Skin epidermis (tissue), 12 donors: Measurements from ENCODE around the gene PNPLA2.
A peak's percentile ranks its signal among the peaks of the same experiment; 100 is the strongest.

ENCODE experiments used
- H3K27ac ChIP-seq, 21 experiments: fragments of 200-600 bp; sonication (generic) in 11 of 21; one replicate each; pipeline ENCODE4 v1.5.0; 2020; ENCODE audit warnings: mild to moderate bottlenecking in 3 of 21, inconsistent platforms in 2 of 21, moderate library complexity in 2 of 21
- H3K4me3 ChIP-seq, 7 experiments: fragments of 200-600 bp; sonication (generic) in 2 of 7; one replicate each; pipeline ENCODE4 v1.5.0; 2020; ENCODE audit warnings: inconsistent platforms in 2 of 7, mild to moderate bottlenecking in 2 of 7, moderate library complexity in 1 of 7

The PNPLA2 gene

DNA sequence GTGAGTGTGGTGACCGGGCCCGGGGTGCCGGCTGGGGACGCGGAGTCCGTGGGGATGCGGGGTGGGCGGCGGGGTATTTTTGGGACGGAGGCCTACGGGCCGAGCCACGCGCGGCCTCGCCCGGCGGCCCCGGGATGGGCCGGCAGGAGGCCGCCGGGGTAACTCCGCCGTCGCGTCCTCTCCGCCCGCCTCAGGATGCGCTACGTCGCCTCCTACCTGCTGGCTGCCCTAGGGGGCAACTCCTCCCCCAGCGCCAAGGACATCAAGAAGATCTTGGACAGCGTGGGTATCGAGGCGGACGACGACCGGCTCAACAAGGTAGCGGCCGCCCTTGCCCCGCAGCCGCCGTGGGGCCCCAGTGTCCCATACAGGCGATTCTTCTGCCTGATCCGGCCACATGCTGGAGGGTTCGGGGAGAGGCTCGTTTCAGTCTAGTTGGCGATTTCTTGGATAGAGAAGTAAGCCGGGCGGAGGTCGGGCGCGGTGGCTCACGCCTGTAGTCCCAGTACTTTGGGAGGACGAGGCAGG, 8.6 kb upstream of the PNPLA2 start:
- Histone ChIP-seq H3K4me3 (peak overlapping the region; percentile 84 to 99 (median 96)), H3K27ac (peak overlapping the region; percentile 37 to 100 (median 98))

DNA sequence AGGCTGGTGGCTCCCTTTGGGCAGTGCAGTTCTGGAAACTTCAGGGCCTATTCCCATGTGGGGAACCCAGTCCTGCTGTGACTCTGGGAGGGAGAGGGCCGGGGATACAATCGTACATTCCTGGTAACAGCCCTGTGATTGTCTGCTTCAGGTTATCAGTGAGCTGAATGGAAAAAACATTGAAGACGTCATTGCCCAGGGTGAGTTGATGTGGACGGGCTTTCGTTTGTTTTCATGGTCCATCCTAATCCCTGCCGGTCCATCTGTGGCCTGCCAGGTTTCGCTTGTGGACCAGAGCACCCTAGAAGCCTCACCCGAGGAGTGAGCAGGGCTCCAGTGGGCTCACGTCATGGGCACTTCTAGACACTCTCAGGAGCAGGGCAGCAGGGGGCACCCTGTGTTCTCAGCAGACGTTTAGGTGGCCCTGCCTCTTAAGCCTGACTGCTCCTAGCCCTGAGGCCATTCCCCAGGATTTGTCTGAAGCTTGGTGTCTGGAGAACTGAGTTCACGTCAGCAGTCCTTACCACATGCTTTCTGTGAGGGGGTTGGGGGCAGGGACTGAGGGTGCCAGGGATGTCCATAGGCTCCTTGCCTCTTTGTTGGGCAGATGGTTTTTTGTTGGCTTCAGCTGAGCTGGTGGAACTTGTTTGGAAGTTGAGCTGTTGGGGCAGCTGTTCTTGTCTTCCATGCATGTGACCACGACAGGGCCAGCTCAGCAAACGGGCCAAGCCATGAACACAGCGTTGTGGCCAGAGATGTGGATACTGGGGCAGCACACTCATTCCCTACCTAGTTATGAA, 7.1 kb upstream of the PNPLA2 start:
- peak overlapping the region in 2 of 7 experiments; percentile 84 to 95 for H3K4me3 ChIP-seq
- H3K27ac ChIP-seq, result peak overlapping the region in 8 of 21 experiments; percentile 2 to 100 (median 95)

DNA sequence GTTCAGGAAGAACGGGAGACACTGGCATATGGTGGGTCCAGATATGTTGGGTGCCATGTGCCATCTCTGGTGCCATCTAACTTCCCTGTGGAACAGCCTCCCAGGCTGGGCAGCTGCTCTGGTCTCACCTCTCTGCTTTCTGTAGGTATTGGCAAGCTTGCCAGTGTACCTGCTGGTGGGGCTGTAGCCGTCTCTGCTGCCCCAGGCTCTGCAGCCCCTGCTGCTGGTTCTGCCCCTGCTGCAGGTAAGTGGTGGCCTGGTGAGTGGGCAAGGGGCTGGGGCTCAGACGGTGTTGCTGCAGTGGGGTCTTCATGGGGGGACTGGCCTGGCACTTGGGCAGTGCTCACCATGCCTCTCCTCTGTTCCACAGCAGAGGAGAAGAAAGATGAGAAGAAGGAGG, 6.3 kb upstream of the PNPLA2 start:
- peak overlapping the region in 2 of 21 experiments; percentile 34 to 98 for H3K27ac ChIP-seq
- no peak overlapping the region for H3K4me3 ChIP-seq

DNA sequence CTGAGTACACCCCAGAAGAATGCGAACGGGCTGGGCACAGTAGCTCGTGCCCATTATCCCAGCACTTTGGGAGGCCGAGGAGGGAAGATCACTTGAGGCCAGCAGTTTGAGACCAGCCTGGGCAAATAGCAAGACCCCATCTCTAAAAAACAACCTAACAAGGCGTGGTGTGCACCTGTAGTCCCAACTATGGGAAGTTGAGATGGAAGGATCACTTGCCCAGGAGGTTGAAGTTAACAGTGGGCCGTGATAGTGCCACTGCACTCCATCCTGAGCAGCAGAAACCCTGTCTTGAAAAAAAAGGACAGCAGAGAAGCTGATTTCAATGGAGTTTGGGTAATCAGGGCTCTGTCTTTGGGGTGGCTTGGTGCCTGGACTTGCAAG, 5.7 kb upstream of the PNPLA2 start:
- Histone ChIP-seq H3K4me3 (no peak overlapping the region), H3K27ac (peak overlapping the region in 1 of 21 experiments; percentile 13)

DNA sequence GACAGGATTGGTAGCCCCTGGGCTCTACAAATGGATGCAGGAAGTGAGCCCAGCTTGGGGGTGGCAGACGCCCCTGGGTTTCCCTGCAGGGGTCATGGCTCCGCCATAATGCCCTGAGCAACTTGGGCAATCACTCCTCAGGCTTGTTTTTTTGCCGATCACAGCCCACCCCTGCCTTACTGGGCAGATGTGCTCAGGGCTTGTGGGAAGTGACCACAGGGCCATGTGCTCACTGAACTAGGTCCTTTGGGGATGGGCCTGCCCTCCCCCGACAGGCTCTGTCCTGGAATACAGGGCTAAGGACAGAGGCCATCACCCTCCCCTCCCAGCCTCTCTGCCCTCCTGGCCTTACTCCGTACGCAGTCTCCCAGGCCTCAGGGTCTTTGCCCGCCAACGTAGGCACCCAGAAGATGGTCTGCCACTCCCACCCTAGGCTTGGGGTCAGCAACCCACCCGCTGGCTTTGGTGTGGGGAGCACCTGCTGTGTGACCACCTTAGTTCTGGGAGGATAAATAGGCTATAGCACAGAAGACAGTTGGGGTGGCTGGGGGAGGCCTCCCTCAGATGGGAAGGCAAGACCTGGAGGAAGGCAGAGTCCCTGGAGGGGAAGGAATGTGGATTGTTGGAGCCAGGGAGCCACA, 5.1 kb upstream of the PNPLA2 start:
- H3K4me3 ChIP-seq, result no peak overlapping the region
- H3K27ac ChIP-seq, result peak overlapping the region in 1 of 21 experiments; percentile 13

DNA sequence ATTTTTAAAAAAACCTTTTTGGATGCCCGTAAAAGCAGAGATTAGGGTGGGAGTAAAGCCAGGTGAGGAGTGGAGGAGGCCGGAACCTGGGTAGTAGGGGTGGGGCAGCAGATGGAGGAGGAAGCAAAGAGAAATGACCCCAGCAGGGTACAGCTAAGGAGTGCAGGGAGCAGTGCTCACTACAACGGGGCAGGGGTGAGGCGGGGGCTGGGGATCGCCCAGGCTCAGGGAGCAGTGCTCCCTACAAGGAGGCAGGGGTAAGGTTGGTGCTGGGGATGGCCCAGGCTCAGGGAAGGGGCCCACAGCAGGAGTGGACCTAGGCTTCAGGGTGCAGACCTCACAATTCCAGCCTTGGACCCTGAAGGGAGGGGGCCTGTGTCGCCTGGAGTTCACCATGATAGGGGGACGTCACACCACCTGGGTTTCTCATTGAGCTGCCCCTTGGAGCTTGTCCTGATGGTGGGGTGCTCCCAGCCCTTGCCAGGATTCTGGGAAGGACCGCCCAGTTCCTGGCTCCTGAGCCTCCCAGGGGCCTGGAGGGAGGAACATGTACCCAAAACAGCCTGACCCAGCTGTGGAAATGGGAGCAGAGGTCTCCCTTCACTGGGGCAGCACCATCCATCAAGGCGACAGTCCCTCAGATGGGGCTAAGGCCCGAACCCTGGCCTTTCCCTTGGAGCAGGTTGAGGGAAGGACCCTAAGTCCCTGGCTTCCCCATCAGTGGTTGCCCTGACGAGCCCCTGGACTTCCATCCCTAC, 2.9 kb upstream of the PNPLA2 start:
- H3K4me3 ChIP-seq, result no peak overlapping the region
- H3K27ac ChIP-seq, result no peak overlapping the region

DNA sequence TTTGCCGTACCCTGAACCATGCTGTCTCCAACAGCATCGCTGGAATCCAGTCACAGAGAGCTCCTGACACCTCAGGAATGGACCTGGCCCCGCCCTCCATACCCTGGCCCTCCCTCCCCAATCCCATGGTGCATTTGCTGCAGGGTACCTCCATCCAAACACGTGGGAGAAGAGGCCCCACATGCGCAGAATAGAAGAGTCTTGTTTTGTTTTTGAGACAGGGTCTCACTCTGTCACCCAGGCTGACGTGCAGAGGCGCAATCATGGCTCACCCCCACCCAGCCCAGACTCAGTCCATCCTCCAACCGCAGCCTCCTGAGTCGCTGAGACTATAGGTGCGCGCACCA, 2.3 kb upstream of the PNPLA2 start:
- H3K27ac ChIP-seq, result no peak overlapping the region
- no peak overlapping the region for H3K4me3 ChIP-seq

DNA sequence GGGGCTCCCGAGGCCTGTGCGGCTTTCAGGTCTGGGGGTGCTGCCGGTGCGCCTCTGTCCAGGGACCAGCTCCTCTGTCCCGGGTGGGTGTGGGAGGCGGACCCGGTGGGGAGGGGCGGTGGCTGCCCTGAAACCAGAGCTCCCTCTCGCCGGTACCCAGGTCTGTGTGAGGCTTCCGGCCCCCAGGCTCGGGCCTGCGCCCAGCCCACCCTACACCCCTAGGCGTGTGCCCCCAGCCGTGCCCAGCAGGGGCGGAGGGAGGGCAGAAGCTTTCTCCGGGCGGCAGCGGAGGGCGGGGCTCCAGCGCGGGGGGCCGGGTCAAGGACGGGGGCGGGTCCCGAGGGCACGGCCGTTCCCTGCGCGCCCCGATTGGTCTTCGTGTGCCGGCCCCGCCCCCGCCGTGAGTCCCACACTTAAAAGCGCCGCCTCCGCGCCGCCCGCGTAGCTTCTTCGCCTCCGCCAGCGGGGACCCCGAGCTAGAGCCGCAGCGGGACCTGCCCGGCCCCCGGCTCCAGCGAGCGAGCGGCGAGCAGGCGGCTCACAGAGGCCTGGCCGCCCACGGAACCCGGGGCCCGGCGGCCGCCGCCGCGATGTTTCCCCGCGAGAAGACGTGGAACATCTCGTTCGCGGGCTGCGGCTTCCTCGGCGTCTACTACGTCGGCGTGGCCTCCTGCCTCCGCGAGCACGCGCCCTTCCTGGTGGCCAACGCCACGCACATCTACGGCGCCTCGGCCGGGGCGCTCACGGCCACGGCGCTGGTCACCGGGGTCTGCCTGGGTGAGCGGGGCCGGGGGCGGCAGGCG, 616 bp downstream of the PNPLA2 start:
- H3K4me3 ChIP-seq, result peak overlapping the region; percentile 60 to 99 (median 87)
- peak overlapping the region; percentile 65 to 98 (median 94) for H3K27ac ChIP-seq

DNA sequence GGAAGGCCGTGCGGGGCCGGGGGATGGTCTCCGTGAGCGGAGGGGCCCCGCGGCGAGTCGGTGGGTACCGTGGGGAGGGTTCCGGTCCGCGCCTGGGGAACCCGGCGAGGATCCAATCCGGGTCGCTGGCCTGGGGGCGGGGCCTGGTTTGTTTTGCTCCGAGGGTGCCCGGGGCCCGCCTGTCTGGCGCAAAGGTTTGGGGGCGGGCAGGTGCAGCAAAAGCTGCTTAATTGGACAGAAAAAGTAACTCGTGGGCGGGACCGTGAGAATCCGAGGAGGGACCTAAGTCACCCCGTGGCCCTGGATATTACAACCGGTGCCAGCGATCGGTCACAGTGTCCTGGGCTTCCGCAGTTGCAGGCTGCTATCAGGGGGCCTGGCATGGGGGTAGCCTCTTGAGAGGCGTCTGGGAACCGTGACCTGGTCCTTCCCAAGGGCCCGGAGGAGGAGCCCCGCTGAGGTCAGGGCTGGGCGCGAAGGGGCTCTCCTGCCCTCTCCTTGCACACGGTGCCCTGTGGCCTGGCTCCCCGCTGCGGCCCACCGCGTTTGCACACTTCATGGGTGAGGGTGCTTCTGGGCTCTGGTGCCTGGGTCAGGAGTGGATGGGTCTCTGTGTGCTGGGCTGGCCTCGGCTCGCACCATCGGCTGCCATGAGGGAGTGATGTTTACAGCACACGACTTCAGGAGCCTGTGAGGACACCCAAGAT, 1.4 kb downstream of the PNPLA2 start:
- Histone ChIP-seq H3K27ac (peak overlapping the region; percentile 65 to 98 (median 94)), H3K4me3 (peak overlapping the region; percentile 60 to 99 (median 87))

DNA sequence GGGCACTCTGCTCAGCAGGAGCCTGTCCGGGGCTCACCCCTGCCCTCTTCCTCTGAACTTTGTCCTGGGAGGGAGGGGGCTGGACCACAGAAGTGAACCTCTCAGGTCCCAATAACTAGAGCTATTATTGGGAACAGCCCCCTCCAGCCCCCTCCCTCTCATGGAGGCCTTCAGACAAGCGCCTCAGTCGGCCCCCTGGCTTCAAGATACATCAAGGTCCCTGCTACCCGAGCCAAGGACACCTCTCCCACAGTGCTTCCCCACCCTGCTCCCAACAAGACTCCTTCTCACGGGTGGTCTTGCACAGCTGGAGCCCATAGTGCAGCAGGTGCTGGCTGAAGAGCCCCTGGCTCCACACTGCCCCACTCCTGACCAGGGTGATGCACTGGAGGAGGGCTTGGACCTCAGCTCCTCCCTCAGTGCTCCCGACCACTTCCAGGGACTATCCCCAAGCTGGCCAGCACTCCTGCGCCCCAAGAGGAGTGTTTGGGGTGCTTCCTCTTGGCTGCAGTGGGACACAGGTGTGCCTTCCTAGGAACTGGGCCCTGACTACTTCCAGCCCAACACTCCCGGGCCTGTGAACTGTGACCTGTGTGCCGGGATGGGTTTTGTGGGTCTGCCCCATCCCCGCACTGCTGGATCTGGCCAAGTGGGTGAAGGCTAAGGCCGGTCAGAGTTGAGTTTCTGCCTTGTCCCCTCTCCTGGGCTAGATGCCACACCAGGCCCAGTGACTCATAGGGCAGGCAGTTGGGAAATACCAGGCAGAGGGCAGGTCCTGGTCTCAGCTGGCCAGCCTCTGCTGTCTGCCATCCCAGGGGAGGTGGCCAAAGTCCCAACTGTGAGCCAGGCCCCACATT, 2.2 kb downstream of the PNPLA2 start:
- H3K4me3 ChIP-seq, result peak overlapping the region; percentile 60 to 99 (median 87)

DNA sequence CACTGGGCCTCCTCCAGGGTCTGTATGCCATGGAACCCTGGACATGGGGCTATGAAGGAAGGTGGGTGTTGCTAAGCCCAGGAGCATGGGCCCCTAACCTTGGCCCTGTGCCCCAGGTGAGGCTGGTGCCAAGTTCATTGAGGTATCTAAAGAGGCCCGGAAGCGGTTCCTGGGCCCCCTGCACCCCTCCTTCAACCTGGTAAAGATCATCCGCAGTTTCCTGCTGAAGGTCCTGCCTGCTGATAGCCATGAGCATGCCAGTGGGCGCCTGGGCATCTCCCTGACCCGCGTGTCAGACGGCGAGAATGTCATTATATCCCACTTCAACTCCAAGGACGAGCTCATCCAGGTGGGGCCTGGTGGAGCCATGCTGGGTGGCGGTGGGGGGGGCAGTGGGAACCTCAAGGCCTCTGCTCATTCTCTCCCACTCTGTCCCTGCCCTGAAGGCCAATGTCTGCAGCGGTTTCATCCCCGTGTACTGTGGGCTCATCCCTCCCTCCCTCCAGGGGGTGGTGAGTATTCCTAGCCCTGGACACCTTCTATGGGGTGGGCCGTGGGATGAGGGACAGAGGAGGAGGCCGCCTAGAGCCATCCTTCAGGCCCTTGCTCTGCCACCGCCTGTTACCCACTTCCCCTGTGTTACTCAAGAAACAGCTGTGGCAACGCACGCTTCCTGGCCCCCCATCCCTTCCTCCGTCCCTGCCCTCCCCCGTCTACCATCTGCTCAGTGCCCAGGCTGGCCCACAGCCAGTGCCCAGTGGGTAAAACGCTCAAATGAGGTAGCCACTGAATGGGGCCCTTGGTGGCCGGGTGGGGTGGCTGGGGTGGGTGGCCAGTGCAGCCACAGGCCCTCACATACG, 3.0 kb downstream of the PNPLA2 start:
- peak overlapping the region in 2 of 7 experiments; percentile 95 to 99 for H3K4me3 ChIP-seq
- H3K27ac ChIP-seq, result peak overlapping the region in 12 of 21 experiments; percentile 18 to 96 (median 84)

More for the DNA sequence above, 2.2 kb downstream of the PNPLA2 start:
- peak overlapping the region in 18 of 21 experiments; percentile 81 to 98 (median 94) for H3K27ac ChIP-seq

DNA sequence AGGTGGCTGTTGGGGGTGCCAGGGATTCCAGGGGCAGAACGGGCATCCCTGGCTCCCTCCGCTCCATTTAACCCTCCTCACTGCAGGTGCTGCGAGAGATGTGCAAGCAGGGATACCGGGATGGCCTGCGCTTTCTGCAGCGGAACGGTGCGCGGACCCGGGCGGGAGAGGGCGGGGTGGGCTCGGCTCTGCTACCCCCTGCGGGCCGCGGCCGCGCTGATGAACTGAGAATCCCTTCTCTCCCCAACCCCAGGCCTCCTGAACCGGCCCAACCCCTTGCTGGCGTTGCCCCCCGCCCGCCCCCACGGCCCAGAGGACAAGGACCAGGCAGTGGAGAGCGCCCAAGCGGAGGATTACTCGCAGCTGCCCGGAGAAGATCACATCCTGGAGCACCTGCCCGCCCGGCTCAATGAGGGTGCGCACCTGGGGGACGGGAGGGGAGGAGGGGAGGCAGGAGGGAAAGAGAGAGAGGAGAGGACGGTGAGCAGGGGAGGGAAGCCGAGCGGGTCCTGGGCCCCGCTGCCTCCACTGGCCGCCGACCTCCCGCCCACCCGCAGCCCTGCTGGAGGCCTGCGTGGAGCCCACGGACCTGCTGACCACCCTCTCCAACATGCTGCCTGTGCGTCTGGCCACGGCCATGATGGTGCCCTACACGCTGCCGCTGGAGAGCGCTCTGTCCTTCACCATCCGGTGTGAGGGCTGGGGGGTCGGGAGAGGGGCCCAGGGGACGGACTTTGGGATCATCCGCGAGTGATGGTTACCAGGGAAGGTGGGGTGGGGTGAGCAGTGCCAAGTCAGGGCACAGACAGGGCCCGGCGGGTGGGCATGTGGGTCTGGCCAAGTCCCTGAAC, 5.0 kb downstream of the PNPLA2 start:
- Histone ChIP-seq H3K27ac (no peak overlapping the region), H3K4me3 (no peak overlapping the region)

DNA sequence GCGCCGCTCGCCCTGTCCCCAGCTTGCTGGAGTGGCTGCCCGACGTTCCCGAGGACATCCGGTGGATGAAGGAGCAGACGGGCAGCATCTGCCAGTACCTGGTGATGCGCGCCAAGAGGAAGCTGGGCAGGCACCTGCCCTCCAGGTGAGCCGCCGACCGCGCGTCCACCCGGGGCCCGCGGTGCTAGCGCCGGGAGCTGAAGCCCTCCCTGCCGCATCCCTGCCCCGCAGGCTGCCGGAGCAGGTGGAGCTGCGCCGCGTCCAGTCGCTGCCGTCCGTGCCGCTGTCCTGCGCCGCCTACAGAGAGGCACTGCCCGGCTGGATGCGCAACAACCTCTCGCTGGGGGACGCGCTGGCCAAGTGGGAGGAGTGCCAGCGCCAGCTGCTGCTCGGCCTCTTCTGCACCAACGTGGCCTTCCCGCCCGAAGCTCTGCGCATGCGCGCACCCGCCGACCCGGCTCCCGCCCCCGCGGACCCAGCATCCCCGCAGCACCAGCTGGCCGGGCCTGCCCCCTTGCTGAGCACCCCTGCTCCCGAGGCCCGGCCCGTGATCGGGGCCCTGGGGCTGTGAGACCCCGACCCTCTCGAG, 5.7 kb downstream of the PNPLA2 start:
- Histone ChIP-seq H3K27ac (no peak overlapping the region), H3K4me3 (no peak overlapping the region)

DNA sequence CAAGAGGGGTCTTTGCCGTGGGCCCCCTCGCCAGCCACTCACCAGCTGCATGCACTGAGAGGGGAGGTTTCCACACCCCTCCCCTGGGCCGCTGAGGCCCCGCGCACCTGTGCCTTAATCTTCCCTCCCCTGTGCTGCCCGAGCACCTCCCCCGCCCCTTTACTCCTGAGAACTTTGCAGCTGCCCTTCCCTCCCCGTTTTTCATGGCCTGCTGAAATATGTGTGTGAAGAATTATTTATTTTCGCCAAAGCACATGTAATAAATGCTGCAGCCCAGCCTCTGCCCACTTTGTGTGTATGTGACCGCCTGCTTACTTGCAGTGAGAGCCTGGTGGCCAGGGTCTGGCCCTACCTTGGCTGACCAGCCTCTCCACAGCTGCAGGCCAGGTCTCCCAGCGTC, 6.2 kb downstream of the PNPLA2 start:
- H3K4me3 ChIP-seq, result no peak overlapping the region
- peak overlapping the region in 1 of 21 experiments; percentile 4 for H3K27ac ChIP-seq

DNA sequence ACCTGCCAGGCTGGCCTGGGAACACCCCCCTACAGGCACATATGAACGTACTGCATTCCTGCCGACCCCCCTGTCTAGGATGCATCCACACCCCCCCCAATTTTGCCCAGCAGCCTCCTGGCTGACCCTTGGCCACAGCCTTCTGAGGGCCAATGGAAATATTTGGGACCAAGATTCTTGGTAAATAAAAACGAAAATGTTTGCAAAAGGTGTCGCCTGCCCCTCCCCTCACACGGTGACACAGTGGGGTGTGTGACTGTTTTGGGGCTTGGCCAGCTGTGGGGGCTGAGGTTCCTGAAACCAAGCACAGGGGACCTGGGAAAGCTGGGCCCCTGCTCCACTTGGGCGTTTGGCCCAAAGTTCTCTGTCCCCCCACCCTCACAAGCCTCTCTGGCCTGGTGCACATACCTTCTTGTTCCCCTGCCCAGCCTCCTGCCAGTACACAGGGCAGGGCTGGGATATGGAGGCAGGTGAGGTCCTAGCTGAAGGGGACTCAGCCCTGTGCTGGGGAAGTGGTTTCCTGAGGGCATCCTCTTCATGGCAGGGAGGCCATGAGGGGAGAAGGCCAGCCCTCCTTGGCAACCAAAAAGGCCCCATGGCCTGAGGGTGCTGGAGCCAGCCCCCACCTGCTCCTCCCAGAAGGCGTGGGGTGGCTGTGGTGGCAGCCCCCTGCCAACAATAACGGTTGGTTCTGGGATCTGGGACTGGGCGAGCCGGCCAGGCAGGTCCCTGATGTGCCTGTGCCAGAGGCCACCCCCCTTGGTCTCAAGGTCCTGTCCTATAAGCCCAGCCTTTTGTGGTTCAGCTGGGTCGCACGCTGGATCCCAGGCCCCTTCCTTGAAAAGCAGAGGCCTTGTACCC, 6.9 kb downstream of the PNPLA2 start:
- no peak overlapping the region for H3K4me3 ChIP-seq
- peak overlapping the region in 6 of 21 experiments; percentile 17 to 74 (median 52) for H3K27ac ChIP-seq
